ENCODE results near the gene BEGAIN.

GRCh38 chr14:100577986-100578431 is 9.2 kb downstream of the BEGAIN start:
- TF ChIP-seq CTCF (IDR thresholded peaks at IDR 0.05) (no peak), POLR2A (IDR thresholded peaks at IDR 0.05) (no peak)

Data from esophagus squamous epithelium (tissue), 4 donors.